Testis (tissue), 2 donors: ENCODE data around the gene TFF3.

ENCODE experiments used
- CTCF ChIP-seq, 3 experiments: fragments of 450-650 bp in 2 of 3; fragments of 200-600 bp in 1 of 3; sonication (generic) in 1 of 3; IDR thresholded peaks; one replicate each; pipeline ENCODE4 v1.5.1; 2016 to 2019; ENCODE audit warnings: antibody characterized with exemption in 3 of 3, mild to moderate bottlenecking in 2 of 3, moderate library complexity in 1 of 3
- POLR2A ChIP-seq: fragments of 450-650 bp; IDR thresholded peaks from one replicate; pipeline ENCODE4 v1.6.1; 2017; ENCODE audit warnings: antibody characterized with exemption, mild to moderate bottlenecking, moderate library complexity

- TF ChIP-seq CTCF (IDR thresholded peaks at IDR 0.05) (no peak), POLR2A (no peak)
Measured at GRCh38 chr21:42304556-42305454, 10.4 kb downstream of the TFF3 start.
